IMR-90 (cell line): ENCODE data around the gene ITGA3. TPM values are rescaled to one million over a fixed set of nuclear protein-coding genes. Genes with fewer than 3 reads are reported as not detected.

Source experiments
- ATAC-seq: fragments of 200-7000 bp; cut with Tn5 transposase; 2 replicates; pipeline ENCODE4 v1.9.1; 2020; ENCODE audit warnings: low read depth, mild to moderate bottlenecking, moderate library complexity
- BruUV-seq: library from RNA; stranded (reverse); fragments of 400-500 nt; replicated peaks from 2 replicates; lab custom pipeline; 2021; lab: Mats Ljungman, UMichigan
- CTCF ChIA-PET: fragments of 300-600 bp; formaldehyde crosslinking; extraction: SDS; loops from one replicate; lab custom pipeline; 2021; ENCODE audit warnings: antibody characterized with exemption; lab: Yijun Ruan, JAX
- POLR2A ChIA-PET: fragments of 300-600 bp; sonication (Branson Sonifier 250); formaldehyde crosslinking; loops from one replicate; lab custom pipeline; 2022; ENCODE audit warnings: antibody characterized with exemption; ENCODE audit not compliant: unreplicated experiment; lab: Charles Lee
- DNase-seq: peaks from one replicate; pipeline ENCODE4 v3.0.0; 2013
- H2AFZ ChIP-seq: replicated peaks from 2 replicates; pipeline ENCODE3; 2013; ENCODE audit warnings: low read length, mild to moderate bottlenecking; ENCODE audit not compliant: poor library complexity
- H2AK5ac ChIP-seq: 2 replicates; pipeline ENCODE4 v1.6.1; 2013; ENCODE audit warnings: low read depth, low read length, inconsistent platforms
- H2AK9ac ChIP-seq: replicated peaks from 2 replicates; pipeline ENCODE3; 2013; ENCODE audit warnings: mild to moderate bottlenecking, low read depth, low read length, moderate library complexity; ENCODE audit not compliant: poor library complexity
- H2BK120ac ChIP-seq: 2 replicates; pipeline ENCODE4 v1.6.1; 2013; ENCODE audit warnings: low read depth, low read length, inconsistent platforms
- H2BK15ac ChIP-seq: 3 replicates; pipeline ENCODE4 v1.6.1; 2013; ENCODE audit warnings: low read depth, low read length, inconsistent platforms
- H2BK20ac ChIP-seq: 2 replicates; pipeline ENCODE4 v1.6.1; 2013; ENCODE audit warnings: low read depth, mild to moderate bottlenecking, inconsistent platforms, low read length, moderate library complexity
- H2BK5ac ChIP-seq: 2 replicates; pipeline ENCODE4 v1.6.1; 2013; ENCODE audit warnings: mild to moderate bottlenecking, low read depth, low read length, inconsistent platforms; ENCODE audit not compliant: poor library complexity, severe bottlenecking
- H3K14ac ChIP-seq: replicated peaks from 2 replicates; pipeline ENCODE4 v1.6.1; 2013; ENCODE audit warnings: low read depth, low read length, inconsistent platforms
- H3K18ac ChIP-seq: 2 replicates; pipeline ENCODE4 v1.6.1; 2013; ENCODE audit warnings: low read depth, low read length, control low read depth
- H3K23ac ChIP-seq: 2 replicates; pipeline ENCODE4 v1.6.1; 2013; ENCODE audit warnings: low read depth, low read length, inconsistent platforms
- H3K27ac ChIP-seq: 2 replicates; pipeline ENCODE4 v1.5.1; 2013; ENCODE audit warnings: mild to moderate bottlenecking, control low read depth, low read length; ENCODE audit not compliant: insufficient read depth
- H3K27me3 ChIP-seq: 2 replicates; pipeline ENCODE4 v1.6.1; 2013; ENCODE audit warnings: low read length; ENCODE audit not compliant: control insufficient read depth, insufficient read depth
- H3K36me3 ChIP-seq: 2 replicates; pipeline ENCODE4 v1.6.1; 2013; ENCODE audit warnings: low read length, mixed read lengths; ENCODE audit not compliant: control insufficient read depth, insufficient read depth
- H3K4ac ChIP-seq: 2 replicates; pipeline ENCODE4 v1.6.1; 2013; ENCODE audit warnings: low read depth, low read length, inconsistent platforms
- H3K4me1 ChIP-seq: 2 replicates; pipeline ENCODE4 v1.6.1; 2013; ENCODE audit warnings: low read length, mixed read lengths; ENCODE audit not compliant: control insufficient read depth, insufficient read depth
- H3K4me2 ChIP-seq: 2 replicates; pipeline ENCODE4 v1.6.1; 2013; ENCODE audit warnings: low read depth, mild to moderate bottlenecking, control low read depth, low read length, moderate library complexity
- H3K4me3 ChIP-seq: 2 replicates; pipeline ENCODE4 v1.5.1; 2013; ENCODE audit warnings: low read depth, mild to moderate bottlenecking, control low read depth, low read length, moderate library complexity; ENCODE audit not compliant: insufficient read depth
- H3K56ac ChIP-seq: 2 replicates; pipeline ENCODE4 v1.6.1; 2013; ENCODE audit warnings: low read length, inconsistent platforms; ENCODE audit not compliant: insufficient read depth; ENCODE audit errors: extremely low read depth
- H3K79me1 ChIP-seq, 2 experiments: 2 replicates each; pipeline ENCODE4 v1.6.1; 2013; ENCODE audit warnings: low read length in 2 of 2, inconsistent platforms in 1 of 2, low read depth in 1 of 2
- H3K9ac ChIP-seq: 2 replicates; pipeline ENCODE4 v1.6.1; 2013; ENCODE audit warnings: low read depth, low read length, control low read depth
- H3K9me1 ChIP-seq: 2 replicates; pipeline ENCODE4 v1.6.1; 2013; ENCODE audit warnings: low read length, inconsistent platforms; ENCODE audit not compliant: insufficient read depth
- H3K9me3 ChIP-seq: 2 replicates; pipeline ENCODE4 v1.6.1; 2013; ENCODE audit warnings: low read length; ENCODE audit not compliant: control insufficient read depth, insufficient read depth
- H4K20me1 ChIP-seq: 2 replicates; pipeline ENCODE4 v1.6.1; 2013; ENCODE audit warnings: low read length, inconsistent platforms; ENCODE audit not compliant: insufficient read depth
- H4K5ac ChIP-seq: 2 replicates; pipeline ENCODE4 v1.6.1; 2013; ENCODE audit warnings: mild to moderate bottlenecking, low read depth, low read length, control low read depth
- H4K8ac ChIP-seq, 2 experiments: 2 replicates each; pipeline ENCODE4 v1.6.1; 2013; ENCODE audit warnings: low read depth in 2 of 2, low read length in 2 of 2, control low read depth in 1 of 2, inconsistent platforms in 1 of 2
- H4K91ac ChIP-seq: 2 replicates; pipeline ENCODE4 v1.6.1; 2013; ENCODE audit warnings: low read depth, low read length, inconsistent platforms; ENCODE audit not compliant: insufficient read depth
- BHLHE40 ChIP-seq: fragments of 150-350 bp; IDR thresholded peaks from 2 replicates; pipeline ENCODE4 v1.6.1; 2016; ENCODE audit warnings: mild to moderate bottlenecking, low read depth, low read length
- CEBPB ChIP-seq: IDR thresholded peaks from 2 replicates; pipeline ENCODE4 v1.6.1; 2012; ENCODE audit warnings: low read depth, low read length, improper control_type of control experiment
- CHD1 ChIP-seq: IDR thresholded peaks from 2 replicates; pipeline ENCODE4 v1.6.1; 2012; ENCODE audit warnings: low read depth, low read length, improper control_type of control experiment
- FOS ChIP-seq: fragments of 150-350 bp; IDR thresholded peaks from 2 replicates; pipeline ENCODE4 v1.6.1; 2016; ENCODE audit warnings: low read depth, low read length
- MAZ ChIP-seq: IDR thresholded peaks from 2 replicates; pipeline ENCODE4 v1.6.1; 2012; ENCODE audit warnings: low read depth, mild to moderate bottlenecking, low read length, improper control_type of control experiment, moderate library complexity, borderline replicate concordance
- MXI1 ChIP-seq: IDR thresholded peaks from 2 replicates; pipeline ENCODE4 v1.6.1; 2012; ENCODE audit warnings: low read depth, mild to moderate bottlenecking, low read length, moderate library complexity, borderline replicate concordance
- NFE2L2 ChIP-seq: fragments of 150-350 bp; IDR thresholded peaks from 2 replicates; pipeline ENCODE4 v1.6.1; 2016; ENCODE audit warnings: low read depth, mild to moderate bottlenecking, low read length
- POLR2A ChIP-seq: IDR thresholded peaks from 2 replicates; pipeline ENCODE4 v1.6.1; 2012; ENCODE audit warnings: mild to moderate bottlenecking, low read depth, low read length
- RAD21 ChIP-seq: IDR thresholded peaks from 2 replicates; pipeline ENCODE4 v1.6.1; 2012; ENCODE audit warnings: low read length, improper control_type of control experiment
- RCOR1 ChIP-seq: IDR thresholded peaks from 2 replicates; pipeline ENCODE4 v1.6.1; 2012; ENCODE audit warnings: mild to moderate bottlenecking, low read length, improper control_type of control experiment; ENCODE audit not compliant: insufficient replicate concordance
- RFX5 ChIP-seq: IDR thresholded peaks from 2 replicates; pipeline ENCODE4 v1.8.0; 2012; ENCODE audit warnings: low read depth, mild to moderate bottlenecking, low read length, moderate library complexity
- SMC3 ChIP-seq: fragments of 150-350 bp; IDR thresholded peaks from 2 replicates; pipeline ENCODE4 v1.6.1; 2016; ENCODE audit warnings: low read depth, mild to moderate bottlenecking, antibody characterized with exemption, low read length, moderate library complexity
- WGBS, 2 experiments: methylation state at CpG; one replicate each; pipeline versions ENCODE4 v1.1.5 to v1.1.7; 2013; ENCODE audit warnings: missing lambda C conversion rate in 2 of 2; ENCODE audit not compliant: insufficient read length in 1 of 2; ENCODE audit errors: extremely low coverage in 2 of 2; 5-methylcytosine and 5-hydroxymethylcytosine counted together
- dilution Hi-C: fragments of 300-500 bp; cut with HindIII; formaldehyde crosslinking; loops from one replicate; pipeline ENCODE4 v1.14.3; 2018; ENCODE audit warnings: low sequenced_read_pairs; ENCODE audit not compliant: unreplicated experiment
- in situ Hi-C: fragments of 300-500 bp; cut with MboI; formaldehyde crosslinking; loops from 3 replicates; pipeline ENCODE4 v1.14.3; 2019; ENCODE audit warnings: low sequenced_read_pairs, inconsistent platforms, mixed read lengths
- intact Hi-C: fragments of 100-400 bp; cut with micrococcal nuclease; formaldehyde crosslinking; loops from 2 replicates; pipeline ENCODE4 v1.10.0; 2022
- polyA plus RNA-seq, 3 experiments: library from polyadenylated mRNA; depleted of rRNA; stranded (reverse); fragments of >200 nt; gene quantifications; 2 replicates each; pipeline ENCODE4 v1.2.3, GENCODE V29; 2012; ENCODE audit warnings: low replicate concordance in 1 of 3
- total RNA-seq: library from RNA; depleted of rRNA; stranded (reverse); fragments of >200 nt; gene quantifications from 2 replicates; pipeline ENCODE4 v1.2.3, GENCODE V29; 2012
- TF ChIP-seq, protein P1 (sequence below): fragments of 150-350 bp; IDR thresholded peaks from 2 replicates; pipeline ENCODE4 v1.6.1; 2017; ENCODE audit warnings: mild to moderate bottlenecking, antibody characterized with exemption, low read length, low read depth
- TF ChIP-seq, protein P2 (sequence below): fragments of 150-350 bp; IDR thresholded peaks from 2 replicates; pipeline ENCODE4 v1.6.1; 2016; ENCODE audit warnings: low read depth, mild to moderate bottlenecking, low read length, moderate library complexity, borderline replicate concordance

Gene ITGA3
- total and polyA plus RNA-seq, 2 of the 4 experiments (the other 2 are of a cell fraction): 78.0 to 202 TPM

DNA sequence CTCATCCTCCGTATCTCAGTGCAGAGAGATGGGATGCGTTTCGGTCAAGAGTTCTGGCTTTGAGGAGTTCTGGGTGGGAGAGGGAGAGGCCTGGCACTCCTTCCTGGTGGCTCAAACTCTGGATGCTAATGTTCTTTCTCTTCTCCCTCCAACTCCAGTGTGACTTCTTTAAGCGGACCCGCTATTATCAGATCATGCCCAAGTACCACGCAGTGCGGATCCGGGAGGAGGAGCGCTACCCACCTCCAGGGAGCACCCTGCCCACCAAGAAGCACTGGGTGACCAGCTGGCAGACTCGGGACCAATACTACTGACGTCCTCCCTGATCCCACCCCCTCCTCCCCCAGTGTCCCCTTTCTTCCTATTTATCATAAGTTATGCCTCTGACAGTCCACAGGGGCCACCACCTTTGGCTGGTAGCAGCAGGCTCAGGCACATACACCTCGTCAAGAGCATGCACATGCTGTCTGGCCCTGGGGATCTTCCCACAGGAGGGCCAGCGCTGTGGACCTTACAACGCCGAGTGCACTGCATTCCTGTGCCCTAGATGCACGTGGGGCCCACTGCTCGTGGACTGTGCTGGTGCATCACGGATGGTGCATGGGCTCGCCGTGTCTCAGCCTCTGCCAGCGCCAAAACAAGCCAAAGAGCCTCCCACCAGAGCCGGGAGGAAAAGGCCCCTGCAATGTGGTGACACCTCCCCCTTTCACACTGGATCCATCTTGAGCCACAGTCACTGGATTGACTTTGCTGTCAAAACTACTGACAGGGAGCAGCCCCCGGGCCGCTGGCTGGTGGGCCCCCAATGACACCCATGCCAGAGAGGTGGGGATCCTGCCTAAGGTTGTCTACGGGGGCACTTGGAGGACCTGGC lies 33.3 kb downstream of the ITGA3 start:
- Histone ChIP-seq H3K9me1 (no peaks in the 10 kb centered on the region), H3K9ac (no peak overlapping the region), H2AK9ac (peak overlapping the region; percentile 19), H3K4me3 (no peak overlapping the region), H2BK5ac (no peak overlapping the region), H3K27me3 (no peaks in the 10 kb centered on the region), H4K8ac (no peak overlapping the region), H4K91ac (no peak overlapping the region), H3K18ac (no peak overlapping the region), H2AK5ac (no peak overlapping the region), H3K4ac (no peak overlapping the region), H2BK20ac (no peak overlapping the region), H2BK120ac (no peak overlapping the region), H3K27ac (no peak overlapping the region), H3K14ac (no peak overlapping the region), H4K5ac (no peak overlapping the region), H3K79me1 (peaks cover 0 to 10% of the 10 kb centered on the region in 2 experiments; a peak in 1 of 4 replicates), H2BK15ac (no peak overlapping the region), H3K36me3 (peaks cover 21% of the 10 kb centered on the region), H4K20me1 (peaks cover 6% of the 10 kb centered on the region), H3K56ac (no peak overlapping the region; the same call in 1 of the 2 replicates), H3K9me3 (no peaks in the 10 kb centered on the region), H2AFZ (no peak overlapping the region), H3K23ac (no peak overlapping the region), H3K4me1 (no peaks in the 10 kb centered on the region), H3K4me2 (no peak overlapping the region)
- DNase-seq (no peak), ATAC-seq (no peak)
- dilution Hi-C loops (no loop called here), in situ Hi-C loops (loop anchor here (5.0 kb wide), 2 partner anchors 62 to 227 kb away; no protein-coding TSS in a partner anchor), intact Hi-C loops (no loop called here)
- 82% methylated on average over 12 of the region's 25 CpGs; no CpG with 5 or more reads in 1 of the 2 experiments for WGBS, 2 experiments
- BruUV-seq: TSS peak; percentile 82
- ChIA-PET CTCF (no interaction called here), POLR2A (no interaction called here)
- TF ChIP-seq BHLHE40: no peak
- no peak for TF ChIP-seq CEBPB
- no peak for TF ChIP-seq RAD21
- TF ChIP-seq, protein P1, sequence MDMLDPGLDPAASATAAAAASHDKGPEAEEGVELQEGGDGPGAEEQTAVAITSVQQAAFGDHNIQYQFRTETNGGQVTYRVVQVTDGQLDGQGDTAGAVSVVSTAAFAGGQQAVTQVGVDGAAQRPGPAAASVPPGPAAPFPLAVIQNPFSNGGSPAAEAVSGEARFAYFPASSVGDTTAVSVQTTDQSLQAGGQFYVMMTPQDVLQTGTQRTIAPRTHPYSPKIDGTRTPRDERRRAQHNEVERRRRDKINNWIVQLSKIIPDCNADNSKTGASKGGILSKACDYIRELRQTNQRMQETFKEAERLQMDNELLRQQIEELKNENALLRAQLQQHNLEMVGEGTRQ: no peak
- TF ChIP-seq RFX5: no peak
- no peak for TF ChIP-seq POLR2A
- no peak for TF ChIP-seq FOS
- TF ChIP-seq MAZ: no peak
- no peak for TF ChIP-seq NFE2L2
- TF ChIP-seq, protein P2, sequence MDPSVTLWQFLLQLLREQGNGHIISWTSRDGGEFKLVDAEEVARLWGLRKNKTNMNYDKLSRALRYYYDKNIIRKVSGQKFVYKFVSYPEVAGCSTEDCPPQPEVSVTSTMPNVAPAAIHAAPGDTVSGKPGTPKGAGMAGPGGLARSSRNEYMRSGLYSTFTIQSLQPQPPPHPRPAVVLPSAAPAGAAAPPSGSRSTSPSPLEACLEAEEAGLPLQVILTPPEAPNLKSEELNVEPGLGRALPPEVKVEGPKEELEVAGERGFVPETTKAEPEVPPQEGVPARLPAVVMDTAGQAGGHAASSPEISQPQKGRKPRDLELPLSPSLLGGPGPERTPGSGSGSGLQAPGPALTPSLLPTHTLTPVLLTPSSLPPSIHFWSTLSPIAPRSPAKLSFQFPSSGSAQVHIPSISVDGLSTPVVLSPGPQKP: no peak
- no peak for TF ChIP-seq MXI1
- no peak for TF ChIP-seq SMC3
- TF ChIP-seq RCOR1: no peak
- no peak for TF ChIP-seq CHD1
